ENCODE results near the gene PHLDB3. TPM values are rescaled to one million over a fixed set of nuclear protein-coding genes. Genes with fewer than 3 reads are reported as not detected.

PHLDB3 gene
- total RNA-seq, 4 donors from 2014 or later: 10.2 to 28.7 (median 16.5) TPM

DNA sequence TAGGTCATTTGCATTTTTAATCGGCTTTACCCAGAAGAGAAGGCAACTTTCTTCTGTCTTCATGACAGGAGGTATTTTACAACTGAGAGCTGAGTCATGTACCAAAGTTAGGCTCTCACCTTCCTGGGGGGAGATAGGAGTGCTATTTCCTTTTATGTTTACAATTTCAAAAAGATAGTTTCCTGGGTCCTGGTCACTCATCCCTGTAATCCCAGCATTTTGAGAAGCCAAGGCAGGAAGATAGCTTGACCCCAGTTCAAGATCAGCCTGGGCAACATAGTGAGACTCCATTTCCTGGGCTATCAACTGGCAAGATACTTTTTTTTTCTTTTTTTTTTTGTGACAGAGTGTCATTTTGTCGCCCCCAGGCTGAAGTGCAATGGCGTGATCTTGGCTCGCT, 46.7 kb downstream of the PHLDB3 start:
- no peak for DNase-seq
- no peaks in the 10 kb centered on the region for H3K9me3 ChIP-seq
- TF ChIP-seq POLR2A (IDR thresholded peaks at IDR 0.05) (no peak), CTCF (IDR thresholded peaks at IDR 0.05) (no peak), EP300 (IDR thresholded peaks at IDR 0.05; ENCODE audit: low read depth) (no peak), POLR2AphosphoS5 (IDR thresholded peaks at IDR 0.05) (no peak)
- peaks cover 0 to 22% (median 12%) of the 10 kb centered on the region in 4 donors for H3K4me1 ChIP-seq
- H3K27ac ChIP-seq: no peak overlapping the region
- intact Hi-C loops (cut with DNase I; ENCODE audit: low total_unique reads) (no loop called here), in situ Hi-C loops (cut with MboI; ENCODE audit: low pct_ligation_motif_present in 1 of 4, low pct_unique_long_range_greater_than_20kb in 1 of 4, low sequenced_read_pairs in 3 of 4) (no loop called here)
- H3K4me3 ChIP-seq: no peak overlapping the region
- H3K27me3 ChIP-seq: no peaks in the 10 kb centered on the region
- 70 to 81% methylated on average over 2 to 4 of the region's 4 CpGs for WGBS, 2 donors (ENCODE audit: low coverage in 1 of 2)
- H3K36me3 ChIP-seq: no peaks in the 10 kb centered on the region

GRCh38 chr19:43455321-43456113, 49.0 kb downstream of the PHLDB3 start:
- intact Hi-C loops (cut with DNase I; ENCODE audit: low total_unique reads): no loop called here
- Histone ChIP-seq H3K27me3 (no peaks in the 10 kb centered on the region), H3K4me1 (peaks cover 0 to 16% (median 11%) of the 10 kb centered on the region in 4 donors), H3K4me3 (no peak overlapping the region), H3K9me3 (no peaks in the 10 kb centered on the region), H3K27ac (peak overlapping the region in 2 of 4 donors; percentile 43 to 47), H3K36me3 (no peaks in the 10 kb centered on the region)
- no peak for TF ChIP-seq EP300 (IDR thresholded peaks at IDR 0.05; ENCODE audit: low read depth)
- TF ChIP-seq CTCF (IDR thresholded peaks at IDR 0.05): no peak
- TF ChIP-seq POLR2AphosphoS5 (IDR thresholded peaks at IDR 0.05): no peak
- TF ChIP-seq POLR2A (IDR thresholded peaks at IDR 0.05): no peak
- 24 to 40% methylated on average over 9 to 10 of the region's 10 CpGs for WGBS, 2 donors (ENCODE audit: low coverage in 1 of 2)
- DNase-seq: no peak
- in situ Hi-C loops (cut with MboI; ENCODE audit: low pct_ligation_motif_present in 1 of 4, low pct_unique_long_range_greater_than_20kb in 1 of 4, low sequenced_read_pairs in 3 of 4): no loop called here

DNA sequence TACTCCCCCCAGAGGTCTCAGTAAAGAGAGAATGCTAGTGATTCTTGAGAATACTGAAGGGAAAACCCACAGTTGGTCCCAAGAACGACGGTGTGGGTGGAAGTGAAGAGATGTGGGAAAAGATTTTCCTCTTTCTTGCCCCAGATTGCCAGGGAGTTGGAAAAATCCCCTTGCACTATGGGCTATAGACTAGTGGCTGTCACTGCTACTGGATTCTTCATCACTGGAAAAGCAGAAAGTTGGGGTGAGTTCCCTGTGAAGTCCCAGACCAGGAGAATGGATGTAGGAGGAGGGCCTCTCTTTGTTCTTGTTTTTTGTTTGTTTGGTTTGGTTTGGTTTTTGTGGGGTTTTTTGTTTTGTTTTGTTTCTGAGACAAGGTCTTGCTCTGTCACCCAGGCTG, 50.5 kb downstream of the PHLDB3 start:
- Histone ChIP-seq H3K27me3 (no peaks in the 10 kb centered on the region), H3K4me3 (no peak overlapping the region), H3K27ac (no peak overlapping the region), H3K4me1 (peaks cover 0 to 16% (median 11%) of the 10 kb centered on the region in 4 donors), H3K9me3 (no peaks in the 10 kb centered on the region), H3K36me3 (no peaks in the 10 kb centered on the region)
- WGBS, 2 donors (ENCODE audit: low coverage in 1 of 2): 75 to 80% methylated on average over 1 to 2 of the region's 2 CpGs
- intact Hi-C loops (cut with DNase I; ENCODE audit: low total_unique reads): no loop called here
- in situ Hi-C loops (cut with MboI; ENCODE audit: low pct_ligation_motif_present in 1 of 4, low pct_unique_long_range_greater_than_20kb in 1 of 4, low sequenced_read_pairs in 3 of 4): no loop called here
- no peak for DNase-seq
- TF ChIP-seq POLR2AphosphoS5 (IDR thresholded peaks at IDR 0.05) (no peak), CTCF (IDR thresholded peaks at IDR 0.05) (no peak), POLR2A (IDR thresholded peaks at IDR 0.05) (no peak), EP300 (IDR thresholded peaks at IDR 0.05; ENCODE audit: low read depth) (no peak)

- 68 to 75% methylated on average over 2 to 3 of the region's 3 CpGs for WGBS, 2 donors (ENCODE audit: low coverage in 1 of 2)
These were observed 52.0 kb downstream of the PHLDB3 start for GRCh38 chr19:43452582-43452981.

More at GRCh38 chr19:43452582-43452981, 52.0 kb downstream of the PHLDB3 start:
- DNase-seq: no peak
- intact Hi-C loops (cut with DNase I; ENCODE audit: low total_unique reads): no loop called here
- no peaks in the 10 kb centered on the region for H3K9me3 ChIP-seq
- peaks cover 0 to 16% (median 11%) of the 10 kb centered on the region in 4 donors for H3K4me1 ChIP-seq
- H3K27me3 ChIP-seq: no peaks in the 10 kb centered on the region
- no peak for TF ChIP-seq EP300 (IDR thresholded peaks at IDR 0.05; ENCODE audit: low read depth)
- no peak for TF ChIP-seq POLR2A (IDR thresholded peaks at IDR 0.05)
- no peak for TF ChIP-seq CTCF (IDR thresholded peaks at IDR 0.05)
- TF ChIP-seq POLR2AphosphoS5 (IDR thresholded peaks at IDR 0.05): no peak
- H3K27ac ChIP-seq: no peak overlapping the region
- no peak overlapping the region for H3K4me3 ChIP-seq
- in situ Hi-C loops (cut with MboI; ENCODE audit: low pct_ligation_motif_present in 1 of 4, low pct_unique_long_range_greater_than_20kb in 1 of 4, low sequenced_read_pairs in 3 of 4): no loop called here
- H3K36me3 ChIP-seq: no peaks in the 10 kb centered on the region
